Activated CD4-positive, alpha-beta T cell treated with anti-CD3 and anti-CD28 coated beads, Interleukin-2, amount 50 U/mL, for 24 hours (primary cell): ENCODE results near the gene AATK.

Experiments used
- DNase-seq, 2 donors: peaks; one replicate each; pipeline ENCODE4 v3.0.0-alpha.2; 2020; ENCODE audit warnings: low read depth in 1 of 2, low spot score in 1 of 2

The AATK gene

GRCh38 chr17:81183807-81184206 is 17.8 kb upstream of the AATK start:
- DNase-seq: no peak

- no peak for DNase-seq
Observed at GRCh38 chr17:81183316-81183715, 17.3 kb upstream of the AATK start.

GRCh38 chr17:81182596-81182995 is 16.6 kb upstream of the AATK start:
- DNase-seq: no peak

GRCh38 chr17:81181811-81182185 is 15.8 kb upstream of the AATK start:
- no peak for DNase-seq

GRCh38 chr17:81180836-81181810 is 15.1 kb upstream of the AATK start:
- DNase-seq: no peak

- no peak for DNase-seq
Observed at GRCh38 chr17:81179861-81180260, 13.8 kb upstream of the AATK start.

- no peak for DNase-seq
Observed at GRCh38 chr17:81179220-81179619, 13.2 kb upstream of the AATK start.

GRCh38 chr17:81178136-81179091 is 12.4 kb upstream of the AATK start:
- no peak for DNase-seq

GRCh38 chr17:81176666-81177065 is 10.6 kb upstream of the AATK start:
- no peak for DNase-seq

GRCh38 chr17:81173762-81174155 is 7.7 kb upstream of the AATK start:
- DNase-seq: no peak

- no peak for DNase-seq
Observed at GRCh38 chr17:81173052-81173761, 7.2 kb upstream of the AATK start.

GRCh38 chr17:81171941-81172340 is 5.9 kb upstream of the AATK start:
- DNase-seq: no peak

- DNase-seq: no peak
Observed at GRCh38 chr17:81170727-81171494, 4.9 kb upstream of the AATK start.

GRCh38 chr17:81169870-81170309 is 3.9 kb upstream of the AATK start:
- DNase-seq: no peak

- DNase-seq: no peak
Observed at GRCh38 chr17:81167638-81168037, 1.6 kb upstream of the AATK start.

GRCh38 chr17:81167194-81167524 is 1.1 kb upstream of the AATK start:
- DNase-seq: no peak

GRCh38 chr17:81165246-81166032 is 582 bp downstream of the AATK start, which contains the start of gene PVALEF:
Gene PVALEF (plus strand): TSS chr17:81165507. CDS start chr17:81181227, 15,720 bp downstream.
- DNase-seq: no peak

GRCh38 chr17:81164371-81165245 is 1.4 kb downstream of the AATK start:
- DNase-seq: no peak
